Transverse colon (tissue), 3 donors: ENCODE data around the gene VWF.

Experiments used
- CTCF ChIP-seq, 5 experiments: fragments of 200-600 bp in 3 of 5; fragments of 450-650 bp in 2 of 5; sonication (generic) in 3 of 5; IDR thresholded peaks; 1 replicate in 2 of 5; 2 replicates in 3 of 5; pipeline ENCODE4 v1.5.1; 2016 to 2017; ENCODE audit warnings: antibody characterized with exemption in 5 of 5, inconsistent platforms in 3 of 5, mild to moderate bottlenecking in 2 of 5, moderate library complexity in 1 of 5
- EP300 ChIP-seq: sonication (generic); formaldehyde crosslinking; IDR thresholded peaks from one replicate; pipeline ENCODE4 v1.6.1; 2017; ENCODE audit warnings: antibody characterized with exemption, low read depth
- POLR2A ChIP-seq: fragments of 450-650 bp; IDR thresholded peaks from one replicate; pipeline ENCODE4 v1.6.1; 2016; ENCODE audit warnings: antibody characterized with exemption, mild to moderate bottlenecking, moderate library complexity

- no peak for TF ChIP-seq POLR2A
- no peak for TF ChIP-seq CTCF (IDR thresholded peaks at IDR 0.05)
- TF ChIP-seq EP300: no peak
Observed at GRCh38 chr12:6113691-6114475, 10.6 kb downstream of the VWF start.
